ENCODE measurements around the gene FAM111B.

DNA sequence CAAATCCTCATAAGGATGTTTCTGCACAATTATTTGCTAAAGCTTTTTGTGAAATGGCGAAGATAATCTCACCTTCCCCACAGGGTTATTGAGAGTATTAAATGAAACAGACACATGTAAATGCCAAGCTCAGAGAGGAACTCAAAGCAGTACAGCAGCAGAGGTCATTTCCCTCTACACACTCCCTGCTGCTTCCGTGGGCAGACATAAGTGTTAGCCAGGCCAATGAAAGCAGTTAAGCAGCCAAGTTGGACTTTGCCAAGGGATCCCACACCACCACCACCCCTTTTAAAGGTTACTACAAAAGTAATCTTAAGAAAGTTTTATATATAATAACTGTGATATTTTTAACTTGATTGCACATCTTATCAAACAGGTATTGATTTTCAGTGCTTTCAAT lies 31.6 kb downstream of the FAM111B start:
- TF ChIP-seq CTCF (conservative IDR thresholded peaks at IDR 0.05; ENCODE audit: low read depth, low read length) = no peak
- no peak for TF ChIP-seq EZH2 (IDR thresholded peaks at IDR 0.05; ENCODE audit: borderline replicate concordance, low read depth, low read length, poor library complexity, severe bottlenecking)

All from A673 (cell line).